ENCODE results near the gene MBTPS1. TPM values are rescaled to one million over a fixed set of nuclear protein-coding genes. Genes with fewer than 3 reads are reported as not detected.

MBTPS1 gene
- total RNA-seq, 4 donors from 2014 or later, result 98.4 to 149 (median 121) TPM

- TF ChIP-seq EP300 (IDR thresholded peaks at IDR 0.05) (no peak), POLR2A (IDR thresholded peaks at IDR 0.05) (no peak)
- H3K9me3 ChIP-seq, result peaks cover 0 to 3% (median 0%) of the 10 kb centered on the region in 4 donors
- no peak overlapping the region for H3K27ac ChIP-seq
- no peaks in the 10 kb centered on the region for H3K4me1 ChIP-seq
- peaks cover 0 to 3% of the 10 kb centered on the region in 2 donors for H3K27me3 ChIP-seq
- H3K36me3 ChIP-seq, result no peaks in the 10 kb centered on the region
- 64 to 73% methylated on average over 8 of the region's 8 CpGs for WGBS, 2 donors
- DNase-seq (ENCODE audit: low spot score in 2 of 2), result no peak
- no peak overlapping the region for H3K4me3 ChIP-seq
These were observed 108.8 kb downstream of the MBTPS1 start for GRCh38 chr16:84007965-84008364.

GRCh38 chr16:84007520-84007919, 109.2 kb downstream of the MBTPS1 start:
- Histone ChIP-seq H3K4me3 (no peak overlapping the region), H3K4me1 (no peaks in the 10 kb centered on the region), H3K36me3 (no peaks in the 10 kb centered on the region), H3K27ac (no peak overlapping the region), H3K9me3 (peaks cover 0 to 3% (median 0%) of the 10 kb centered on the region in 4 donors), H3K27me3 (peaks cover 0 to 3% of the 10 kb centered on the region in 2 donors)
- TF ChIP-seq CTCF (IDR thresholded peaks at IDR 0.05) (no peak), EP300 (IDR thresholded peaks at IDR 0.05) (no peak), POLR2A (IDR thresholded peaks at IDR 0.05) (no peak)
- WGBS, 2 donors, result 73 to 83% methylated on average over 4 of the region's 4 CpGs
- DNase-seq (ENCODE audit: low spot score in 2 of 2), result no peak

- no peak for DNase-seq (ENCODE audit: low spot score in 2 of 2)
- WGBS, 2 donors, result 68 to 87% methylated on average over 5 of the region's 5 CpGs
- TF ChIP-seq POLR2A (IDR thresholded peaks at IDR 0.05), result no peak
- no peak for TF ChIP-seq CTCF (IDR thresholded peaks at IDR 0.05)
- TF ChIP-seq EP300 (IDR thresholded peaks at IDR 0.05), result no peak
These were observed 111.4 kb downstream of the MBTPS1 start for GRCh38 chr16:84005391-84005790.

GRCh38 chr16:84004442-84004841, 112.3 kb downstream of the MBTPS1 start:
- Histone ChIP-seq H3K9me3 (peaks cover 0 to 3% (median 0%) of the 10 kb centered on the region in 4 donors), H3K27me3 (peaks cover 0 to 3% of the 10 kb centered on the region in 2 donors), H3K4me3 (no peak overlapping the region), H3K36me3 (no peaks in the 10 kb centered on the region), H3K4me1 (no peaks in the 10 kb centered on the region), H3K27ac (no peak overlapping the region)
- no peak for TF ChIP-seq EP300 (IDR thresholded peaks at IDR 0.05)
- no peak for TF ChIP-seq POLR2A (IDR thresholded peaks at IDR 0.05)
- TF ChIP-seq CTCF (IDR thresholded peaks at IDR 0.05), result no peak
- DNase-seq (ENCODE audit: low spot score in 2 of 2), result no peak
- 70 to 71% methylated on average over 7 of the region's 7 CpGs for WGBS, 2 donors

More at GRCh38 chr16:84005391-84005790, 111.4 kb downstream of the MBTPS1 start:
- no peak overlapping the region for H3K27ac ChIP-seq
- H3K36me3 ChIP-seq, result no peaks in the 10 kb centered on the region
- no peaks in the 10 kb centered on the region for H3K4me1 ChIP-seq
- peaks cover 0 to 3% of the 10 kb centered on the region in 2 donors for H3K27me3 ChIP-seq
- H3K4me3 ChIP-seq, result no peak overlapping the region
- H3K9me3 ChIP-seq, result peaks cover 0 to 3% (median 0%) of the 10 kb centered on the region in 4 donors

Small RNA genes within 50 kb of the gene (small RNA-seq; reads per million reads assigned to genes)
- gene RNA5SP432, result not detected

Other genes starting within 250 kb of the MBTPS1 start
- 10 to 100 TPM; 19.0 to 26.7 (median 23.0) TPM for gene MLYCD, start 217.8 kb downstream of the MBTPS1 start, total RNA-seq
- 10 to 100 TPM in 2 of 4 donors, 1 to 10 TPM in 2; 6.7 to 27.7 (median 10.3) TPM for gene OSGIN1, start 163.7 kb downstream of the MBTPS1 start, total RNA-seq
- gene NECAB2, start 148.7 kb downstream of the MBTPS1 start, total RNA-seq, result under 1 TPM in 1 of 4 donors, not detected in 3; 0.90 TPM
- not detected for gene SLC38A8, start 74.1 kb downstream of the MBTPS1 start, total RNA-seq
- 10 to 100 TPM; 11.1 to 39.8 (median 20.6) TPM for gene HSDL1, start 28.2 kb upstream of the MBTPS1 start, total RNA-seq
- gene DNAAF1, start 28.4 kb upstream of the MBTPS1 start, total RNA-seq, result 1 to 10 TPM in 1 of 4 donors, under 1 TPM in 2, not detected in 1; 0.20 to 1.1 (median 0.90) TPM
- gene TAF1C, start 70.1 kb upstream of the MBTPS1 start, total RNA-seq, result 100 to 1,000 TPM in 1 of 4 donors, 10 to 100 TPM in 3; 50.7 to 109 (median 73.9) TPM
- 1 to 10 TPM in 1 of 4 donors, not detected in 3; 1.2 TPM for gene ADAD2, start 74.2 kb upstream of the MBTPS1 start, total RNA-seq
- gene KCNG4, start 123.1 kb upstream of the MBTPS1 start, total RNA-seq, result under 1 TPM in 1 of 4 donors, not detected in 3; 0.30 TPM
- 1 to 10 TPM; 3.5 to 4.6 (median 4.2) TPM for gene WFDC1, start 177.9 kb upstream of the MBTPS1 start, total RNA-seq